Heart left ventricle (tissue), 16 donors: Measurements from ENCODE around the gene DHFR. TPM values are rescaled to one million over a fixed set of nuclear protein-coding genes. Genes with fewer than 3 reads are reported as not detected.

Experiments
- ATAC-seq, 4 donors: fragments of 200-7000 bp; cut with Tn5 transposase; one replicate each; pipeline ENCODE4 v1.9.1; 2020 to 2022; ENCODE audit warnings: moderate library complexity in 4 of 4, mild to moderate bottlenecking in 3 of 4, moderate number of reproducible peaks in 1 of 4
- DNase-seq, 5 donors: peaks; one replicate each; pipeline ENCODE4 v3.0.0-alpha.2; 2020
- H3K27ac ChIP-seq, 12 donors: fragments of 200-600 bp; sonication (generic) in 4 of 12; one replicate each; pipeline versions ENCODE4 v1.5.0 to v1.8.0; 2016 to 2022; ENCODE audit warnings: mild to moderate bottlenecking in 2 of 12
- H3K27me3 ChIP-seq, 9 donors: fragments of 200-600 bp; sonication (generic) in 2 of 9; one replicate each; pipeline versions ENCODE4 v1.5.1 to v1.8.0; 2016 to 2022; ENCODE audit warnings: mild to moderate bottlenecking in 3 of 9
- H3K36me3 ChIP-seq, 9 donors: fragments of 200-600 bp; sonication (generic) in 2 of 9; one replicate each; pipeline versions ENCODE4 v1.5.0 to v1.8.0; 2018 to 2022; ENCODE audit warnings: mild to moderate bottlenecking in 2 of 9
- H3K4me1 ChIP-seq, 12 donors: fragments of 200-600 bp; sonication (generic) in 4 of 12; one replicate each; pipeline versions ENCODE4 v1.5.0 to v1.8.0; 2016 to 2022; ENCODE audit warnings: mild to moderate bottlenecking in 3 of 12
- H3K4me3 ChIP-seq, 12 donors: fragments of 200-600 bp; sonication (generic) in 4 of 12; one replicate each; pipeline versions ENCODE4 v1.5.0 to v1.8.0; 2017 to 2022; ENCODE audit warnings: mild to moderate bottlenecking in 9 of 12, moderate library complexity in 4 of 12
- H3K9me3 ChIP-seq, 12 donors: fragments of 200-600 bp; sonication (generic) in 4 of 12; one replicate each; pipeline versions ENCODE4 v1.5.0 to v1.8.0; 2016 to 2022; ENCODE audit warnings: mild to moderate bottlenecking in 1 of 12
- CTCF ChIP-seq, 12 donors: fragments of 200-600 bp; sonication (generic) in 4 of 12; IDR thresholded peaks; one replicate each; pipeline versions ENCODE4 v1.5.0 to v1.8.0; 2018 to 2022; ENCODE audit warnings: antibody characterized with exemption in 12 of 12, mild to moderate bottlenecking in 5 of 12
- POLR2A ChIP-seq, 2 donors: fragments of 450-650 bp; IDR thresholded peaks; one replicate each; pipeline ENCODE4 v1.6.1; 2017; ENCODE audit warnings: antibody characterized with exemption in 2 of 2, mild to moderate bottlenecking in 2 of 2, moderate library complexity in 2 of 2
- WGBS, 4 donors: extraction: QIAGEN DNeasy Blood & Tissue Kit in 2 of 4; methylation state at CpG; one replicate each; pipeline versions ENCODE4 v1.1.5 to v1.1.7; 2013 to 2018; 5-methylcytosine and 5-hydroxymethylcytosine counted together
- intact Hi-C, 10 donors: fragments of 100-400 bp; cut with DNase I; formaldehyde crosslinking; loops; one replicate each; pipeline versions ENCODE4 v1.11.1 to v1.14.2; 2022
- polyA plus RNA-seq, 2 donors: library from polyadenylated mRNA; stranded (reverse); fragments of 200-250 nt; gene quantifications; one replicate each; pipeline ENCODE4 v1.2.3, GENCODE V29; 2013
- total RNA-seq, 9 donors: library from RNA; depleted of rRNA in 2 of 9; stranded (reverse); fragments of >200 nt in 2 of 9; fragmentation: NEBNext Ultra II Directional in 3 of 9; extraction: Animal tissue kit (Norgen Biotek cat#: 25700) in 3 of 9; gene quantifications; one replicate each; pipeline versions ENCODE4 v1.1.0 to v1.2.4, GENCODE V29; 2016 to 2023
- donor health status: ischemic (EF 13 %, LVEDD 7.1; RV severe dilation, severe dysfunction).
- donor health status: healthy with polysubstance abuse.
- donor health status: DM: no; HTN: yes; CAD: no.
- donor health status: DM: no; HTN: no; CAD: no.
- donor health status: ischemic (EF 25% LVEDD 6.9; RV normal size, moderate dysfunction).
- donor health status: ischemic (EF 25% LVEDD 5.7; RV mildly dilated, moderate dysfunction).
- donor health status: healthy.
- donor health status: DM: yes; HTN: yes; CAD: no.
- donor health status: ischemic (EF 35%, LVEDD 5.7; RV mildly dilated, moderate dysfunction).
- donor health status: nonischemic (EF 11% LVEDD 7.7; RV severe dilation, severe dysfunction).
- donor health status: DM: yes; HTN: yes; CAD: no.
- donor health status: PGD.
- donor health status: ischemic (EF 29% LVEDD 5.4; RV normal size, mild dysfunction).
- donor health status: nonischemic (EF 23%, LVEDD 6.1; RV moderate dilation, normal function).

Gene DHFR
- total and polyA plus RNA-seq, 11 donors, result 1.6 to 18.9 (median 9.6) TPM

DNA sequence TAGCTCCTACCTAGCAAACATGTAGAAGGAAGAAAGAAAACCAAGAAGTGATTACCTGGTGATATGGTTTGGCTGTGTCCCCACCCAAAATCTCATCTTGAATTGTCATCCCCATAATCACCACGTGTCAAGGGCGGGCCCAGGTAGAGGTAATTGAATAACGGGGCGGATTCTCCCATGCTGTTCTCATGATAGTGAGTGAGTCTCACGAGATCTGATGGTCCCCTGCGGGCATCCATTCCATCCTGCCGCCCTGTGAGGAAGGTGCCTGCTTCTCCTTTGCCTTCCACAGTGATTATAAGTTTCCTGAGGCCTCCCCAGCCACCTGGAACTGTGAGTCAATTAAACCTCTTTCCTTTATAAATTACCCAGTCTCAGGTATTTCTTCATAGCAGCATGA is 57.3 kb downstream of the DHFR start:
- intact Hi-C loops, result no loop called here
- Histone ChIP-seq H3K9me3 (no peaks in the 10 kb centered on the region), H3K4me1 (no peaks in the 10 kb centered on the region), H3K27me3 (peaks cover 0 to 2% (median 0%) of the 10 kb centered on the region in 9 donors), H3K4me3 (no peak overlapping the region), H3K27ac (no peak overlapping the region), H3K36me3 (no peaks in the 10 kb centered on the region)
- WGBS, 4 donors, result 55 to 75% (median 66%) methylated on average over 6 to 7 of the region's 7 CpGs
- TF ChIP-seq CTCF (IDR thresholded peaks at IDR 0.05) (no peak), POLR2A (IDR thresholded peaks at IDR 0.05) (no peak)
- DNase-seq, result no peak
- ATAC-seq, result no peak

- 81 to 91% (median 86%) methylated on average over 2 of the region's 2 CpGs for WGBS, 4 donors
- no peak overlapping the region for H3K27ac ChIP-seq
- ATAC-seq (no peak), DNase-seq (no peak)
- H3K4me1 ChIP-seq, result no peaks in the 10 kb centered on the region
- no peak overlapping the region for H3K4me3 ChIP-seq
- no peak for TF ChIP-seq POLR2A (IDR thresholded peaks at IDR 0.05)
- TF ChIP-seq CTCF (IDR thresholded peaks at IDR 0.05), result no peak
- no peaks in the 10 kb centered on the region for H3K9me3 ChIP-seq
- intact Hi-C loops, result no loop called here
- peaks cover 0 to 5% (median 0%) of the 10 kb centered on the region in 9 donors for H3K27me3 ChIP-seq
- no peaks in the 10 kb centered on the region for H3K36me3 ChIP-seq
Observed at GRCh38 chr5:80594810-80595209, 60.0 kb downstream of the DHFR start.

DNA sequence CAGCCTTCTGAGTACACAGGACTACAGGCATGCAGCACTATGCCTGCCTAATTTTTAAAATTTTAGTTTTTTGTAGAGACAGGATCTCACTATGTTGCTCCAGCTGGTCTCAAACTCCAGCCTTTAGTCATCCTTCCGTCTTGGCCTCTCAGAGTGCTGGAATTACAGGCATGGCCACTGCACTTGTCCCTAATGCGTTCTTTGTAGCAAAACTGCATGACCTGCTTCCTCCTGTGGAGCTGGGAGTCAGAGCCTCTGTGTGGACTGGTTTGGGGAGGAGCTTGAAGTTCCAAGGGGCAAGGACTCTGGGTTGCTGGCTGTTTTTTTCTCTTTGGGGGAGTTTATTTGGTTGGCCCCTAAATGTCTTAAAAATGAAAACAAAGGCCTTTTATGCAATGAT is 62.0 kb downstream of the DHFR start:
- TF ChIP-seq CTCF (IDR thresholded peaks at IDR 0.05) (no peak), POLR2A (IDR thresholded peaks at IDR 0.05) (no peak)

DNA sequence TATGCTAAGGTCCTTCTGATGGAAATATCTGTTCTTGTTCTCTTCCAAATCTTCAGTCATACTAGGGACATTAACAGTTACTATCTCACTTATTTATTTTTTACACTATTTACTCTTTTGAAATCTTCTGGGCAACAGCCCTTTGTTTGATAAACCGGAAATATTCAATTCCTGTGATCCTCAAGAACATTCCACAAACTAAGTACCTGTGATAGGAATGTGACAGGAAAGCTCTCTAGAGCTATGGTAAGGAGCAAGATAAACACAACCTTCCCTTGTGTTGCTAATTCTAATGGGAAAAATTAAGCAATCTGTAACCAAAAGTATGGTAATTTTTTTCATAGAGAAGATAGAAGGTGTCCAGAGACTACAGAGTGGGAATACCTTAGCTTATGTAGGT is 62.7 kb downstream of the DHFR start:
- H3K4me3 ChIP-seq, result no peak overlapping the region
- intact Hi-C loops, result no loop called here
- no peaks in the 10 kb centered on the region for H3K36me3 ChIP-seq
- no peaks in the 10 kb centered on the region for H3K4me1 ChIP-seq
- 35 to 52% (median 43%) methylated on average over 1 of the region's 1 CpG for WGBS, 4 donors
- no peak overlapping the region for H3K27ac ChIP-seq
- DNase-seq (no peak), ATAC-seq (no peak)
- no peak for TF ChIP-seq POLR2A (IDR thresholded peaks at IDR 0.05)
- no peak for TF ChIP-seq CTCF (IDR thresholded peaks at IDR 0.05)
- H3K9me3 ChIP-seq, result no peaks in the 10 kb centered on the region
- H3K27me3 ChIP-seq, result peaks cover 0 to 5% (median 0%) of the 10 kb centered on the region in 9 donors

More for the DNA sequence above, 62.0 kb downstream of the DHFR start:
- H3K27ac ChIP-seq, result no peak overlapping the region
- no peak overlapping the region for H3K4me3 ChIP-seq
- H3K9me3 ChIP-seq, result no peaks in the 10 kb centered on the region
- DNase-seq (no peak), ATAC-seq (no peak)
- no peaks in the 10 kb centered on the region for H3K4me1 ChIP-seq
- intact Hi-C loops, result no loop called here
- WGBS, 4 donors, result 75 to 80% (median 78%) methylated on average over 2 of the region's 2 CpGs
- peaks cover 0 to 5% (median 0%) of the 10 kb centered on the region in 9 donors for H3K27me3 ChIP-seq
- H3K36me3 ChIP-seq, result no peaks in the 10 kb centered on the region
